Activated naive CD8-positive, alpha-beta T cell treated with anti-CD3 and anti-CD28 coated beads, Interleukin-2, amount 50 U/mL, for 16 hours (primary cell): ENCODE results near the gene ATR.
"Not testable (repeated sequence)": the region's sequence is repeated elsewhere in the genome, so short reads cannot be mapped to it uniquely, and the experiment has no call there.

Experiments
- DNase-seq: peaks from one replicate; pipeline ENCODE4 v3.0.0-alpha.2; 2020; ENCODE audit warnings: low read depth, low spot score

The ATR gene

DNA sequence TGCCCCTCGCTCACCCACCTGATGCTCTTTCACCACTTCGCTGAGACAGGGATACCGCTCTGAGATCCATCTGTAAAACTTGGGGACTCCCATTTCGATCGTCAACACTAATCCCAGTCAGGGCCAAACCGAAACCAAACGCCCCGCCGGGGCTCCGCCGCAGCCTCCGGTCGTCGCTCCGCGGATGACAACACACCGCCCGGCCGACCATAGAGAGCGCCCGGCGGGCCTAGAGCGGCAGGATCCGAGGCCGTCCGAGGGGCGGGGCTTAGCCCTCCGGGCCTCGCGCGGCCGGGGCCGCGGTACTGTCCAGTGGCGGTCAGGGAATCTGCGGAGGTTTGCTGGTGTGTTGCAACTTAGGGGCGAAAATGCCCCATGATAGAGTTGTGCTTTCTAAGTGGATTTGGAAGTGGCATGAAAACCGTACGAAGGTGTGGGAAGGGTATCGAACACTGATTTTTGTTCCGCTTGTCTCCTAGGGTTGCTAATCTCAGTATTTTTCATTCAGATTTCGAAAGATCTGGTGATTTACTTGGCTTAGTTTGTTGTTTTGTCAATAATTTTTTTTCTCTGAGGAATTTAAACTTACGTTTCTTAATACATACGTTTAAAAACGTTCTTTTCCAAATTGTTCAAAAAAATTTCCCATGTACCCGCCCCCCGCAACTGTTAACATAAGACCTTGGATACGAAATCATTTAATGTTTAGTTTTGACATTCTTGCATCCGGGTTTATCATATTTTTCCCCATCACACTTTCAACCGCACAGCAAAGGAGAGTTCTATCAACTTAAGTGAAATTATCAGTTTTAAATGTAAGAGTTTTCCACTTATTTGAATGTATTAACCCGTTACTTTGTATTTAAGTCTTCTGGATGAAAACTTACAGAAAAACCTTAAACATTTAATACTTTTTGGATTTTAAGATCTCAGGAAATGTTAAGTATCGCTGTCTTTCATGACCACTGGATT is 130.4 kb downstream of the ATR start, which contains the start of gene XRN1:
XRN1 (minus strand) TSS at position 186 of the 972 bp plus-strand sequence; CDS start at position 93, 93 bp downstream.
- peak; percentile 90 for DNase-seq

- DNase-seq, result peak; percentile 11
Measured at GRCh38 chr3:142447301-142447851, 131.2 kb downstream of the ATR start.

DNA sequence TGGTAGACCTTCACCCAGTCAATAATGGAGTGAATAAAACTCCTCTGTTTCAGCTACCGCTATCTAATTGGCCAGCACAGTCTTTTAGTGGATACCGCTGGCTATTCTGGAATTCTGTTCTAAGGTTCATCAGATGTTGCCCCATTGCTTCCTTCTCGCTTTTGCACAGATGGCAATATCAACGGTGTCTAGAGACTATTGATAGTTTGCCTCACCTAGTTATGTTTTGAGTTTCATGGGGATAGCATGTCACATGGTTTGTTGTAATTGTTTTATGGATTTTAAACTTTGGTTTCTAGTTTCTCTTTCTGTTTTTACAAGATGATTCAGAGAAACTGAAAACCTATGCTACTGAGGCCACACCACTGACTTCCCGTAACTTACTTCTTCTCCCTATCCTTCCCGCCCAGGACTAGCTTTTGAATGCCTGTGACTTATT is 132.7 kb downstream of the ATR start:
- no peak for DNase-seq

DNA sequence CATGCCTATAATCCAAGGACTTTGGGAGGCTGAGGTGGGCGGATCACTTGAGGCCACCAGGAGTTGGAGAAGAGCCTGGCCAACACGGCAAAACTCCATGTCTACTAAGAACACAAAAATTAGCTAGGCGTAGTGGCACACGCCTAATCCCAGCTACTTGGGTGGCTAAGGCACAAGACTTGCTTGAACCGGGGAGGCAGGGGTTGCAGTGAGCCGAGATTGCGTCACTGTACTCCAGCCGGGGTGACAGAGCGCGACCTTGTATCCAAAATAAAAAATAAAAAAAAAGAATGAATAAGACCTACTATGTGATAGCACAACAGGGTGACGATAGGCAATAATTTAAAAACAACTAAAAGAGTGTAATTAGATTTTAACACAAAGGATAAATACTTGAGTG is 134.2 kb downstream of the ATR start:
- no peak for DNase-seq

GRCh38 chr3:142443060-142443459 is 135.5 kb downstream of the ATR start:
- DNase-seq, result not testable (repeated sequence)

GRCh38 chr3:142439499-142440220 is 138.9 kb downstream of the ATR start:
- not testable (repeated sequence) for DNase-seq

DNA sequence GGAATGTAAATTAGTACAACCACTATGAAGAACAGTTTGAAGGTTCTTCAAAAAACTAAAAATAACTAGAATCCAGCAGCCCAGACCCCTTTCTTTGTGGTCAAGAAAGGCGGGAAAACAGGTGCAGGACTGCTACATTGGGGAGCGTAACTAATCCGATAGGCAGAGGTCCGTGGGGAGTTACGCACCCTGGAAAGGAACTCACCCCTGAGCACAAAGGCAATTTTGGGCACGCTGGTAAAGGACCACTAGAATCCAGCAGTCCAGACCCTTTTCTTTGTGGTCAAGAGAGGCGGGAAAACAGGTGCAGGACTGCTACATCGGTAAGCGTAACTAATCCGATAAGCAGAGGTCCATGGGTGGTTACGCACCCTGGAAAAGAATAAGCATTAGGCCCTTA is 140.4 kb downstream of the ATR start:
- not testable (repeated sequence) for DNase-seq

DNA sequence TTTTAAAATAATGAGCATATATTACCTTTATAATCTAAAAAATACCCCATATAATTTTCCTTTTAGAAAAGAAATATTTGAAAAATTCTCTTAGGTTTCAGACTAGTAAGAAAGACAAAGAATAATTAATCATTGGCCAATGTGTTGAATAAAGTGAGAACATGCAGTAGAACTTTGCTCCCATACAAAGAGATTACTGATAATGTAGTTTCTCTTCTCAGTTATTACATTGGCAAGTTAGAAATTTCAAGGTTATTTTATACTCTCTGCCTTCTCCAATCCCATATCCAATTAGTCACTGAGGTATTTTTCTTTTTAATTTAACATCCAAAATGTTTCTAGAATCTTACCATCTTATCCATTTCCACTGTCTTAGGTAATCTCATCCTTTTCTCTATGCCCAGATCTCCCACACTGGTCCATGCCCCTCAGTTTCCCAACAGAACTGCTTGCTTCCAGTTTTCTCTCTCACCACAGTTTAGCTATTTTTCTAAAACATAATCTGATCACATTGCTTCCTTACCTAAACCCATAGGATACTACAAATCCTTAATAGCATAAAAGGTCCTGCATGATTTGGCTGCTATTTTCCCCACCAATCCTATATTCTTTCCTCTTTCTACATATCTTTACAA is 141.5 kb downstream of the ATR start:
- DNase-seq, result no peak

DNA sequence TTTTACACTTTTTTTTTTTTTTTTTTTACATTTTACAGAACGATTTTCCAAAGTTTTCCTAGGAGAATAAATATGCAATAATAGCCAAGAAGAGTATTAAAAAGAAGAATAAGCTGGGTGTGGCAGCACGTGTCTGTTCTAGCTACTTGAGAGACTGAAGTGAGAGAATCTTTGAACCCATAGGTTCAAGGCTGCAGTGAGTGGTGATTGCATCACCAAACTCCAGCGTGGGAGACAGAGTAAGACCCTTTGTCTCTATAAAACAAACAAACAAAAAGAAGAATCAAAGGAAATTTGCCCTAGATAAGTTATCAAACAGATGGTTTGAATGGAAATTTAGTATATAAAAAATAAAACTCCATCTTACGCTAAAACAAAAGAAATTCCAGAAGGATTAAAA is 144.0 kb downstream of the ATR start:
- no peak for DNase-seq

- no peak for DNase-seq
Measured at GRCh38 chr3:142433110-142433509, 145.4 kb downstream of the ATR start.

DNA sequence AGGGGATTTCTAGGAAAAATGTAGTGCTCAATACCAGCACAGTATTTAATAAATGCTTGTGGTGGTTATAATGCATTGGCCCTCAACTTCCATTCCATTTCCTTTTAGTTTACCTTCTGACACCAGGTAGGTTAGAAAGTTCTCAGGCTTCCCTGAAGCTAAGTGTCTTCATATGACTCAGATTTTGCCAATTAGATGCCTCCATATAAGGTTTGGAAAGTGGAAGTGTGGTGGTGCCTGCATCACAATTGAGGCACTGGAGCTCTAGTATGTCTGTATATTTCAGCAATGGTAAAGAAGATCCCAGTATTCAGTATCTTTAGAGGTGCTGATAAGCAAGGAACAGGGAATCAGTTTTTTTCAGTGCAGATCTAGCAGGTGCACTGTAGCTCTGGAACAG is 149.0 kb downstream of the ATR start:
- DNase-seq, result no peak

DNA sequence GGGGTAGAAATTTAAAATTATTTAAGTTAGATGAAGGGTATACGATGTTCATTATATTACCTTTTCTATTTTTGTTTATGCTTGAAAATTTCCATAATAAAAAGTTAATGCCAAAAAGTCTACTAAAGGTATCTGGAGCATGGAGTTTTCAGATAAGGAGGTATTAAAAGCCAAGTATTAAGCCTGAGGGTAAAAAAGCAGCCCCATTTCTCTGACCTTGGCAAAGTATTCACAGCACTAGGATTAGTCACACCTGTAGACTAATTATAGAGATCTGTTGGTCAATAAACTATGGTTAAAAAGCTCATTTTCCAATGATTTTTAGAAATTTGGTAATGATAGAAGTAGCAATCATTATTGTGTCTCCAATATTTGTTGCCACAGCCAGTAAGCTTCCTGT is 153.8 kb downstream of the ATR start:
- DNase-seq, result no peak

GRCh38 chr3:142418926-142419592 is 159.5 kb downstream of the ATR start:
- DNase-seq, result no peak

DNA sequence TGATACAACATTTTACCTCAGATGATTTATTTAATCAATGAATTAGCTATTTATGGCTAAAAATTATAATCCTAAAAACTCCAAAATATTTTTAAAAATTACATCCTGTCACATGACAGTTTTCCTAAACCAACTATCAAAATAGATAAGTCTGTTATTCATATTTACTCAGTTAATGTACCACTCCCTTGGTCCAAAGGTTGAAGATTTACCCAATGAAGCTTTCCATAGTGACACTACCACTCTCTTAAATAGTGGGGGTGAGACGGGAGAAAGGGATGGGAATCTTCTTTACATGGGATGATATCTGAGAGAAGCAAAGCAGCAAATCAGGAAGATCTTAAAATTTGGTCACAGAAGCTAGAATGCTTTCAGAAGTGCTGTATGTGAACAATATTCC is 161.2 kb downstream of the ATR start:
- DNase-seq, result no peak

- not testable (repeated sequence) for DNase-seq
Measured at GRCh38 chr3:142400537-142400936, 178.0 kb downstream of the ATR start.
